Ishikawa (cell line): ENCODE results near the gene ZNF385D.

Source experiments
- CEBPB ChIP-seq: IDR thresholded peaks from 2 replicates; pipeline ENCODE4 v1.6.1; 2012
- CREB1 ChIP-seq: IDR thresholded peaks from 2 replicates; pipeline ENCODE4 v1.6.1; 2012; ENCODE audit warnings: low read depth
- EGR1 ChIP-seq: IDR thresholded peaks from 2 replicates; pipeline ENCODE4 v1.6.1; 2012
- EP300 ChIP-seq: IDR thresholded peaks from 2 replicates; pipeline ENCODE4 v1.6.1; 2012; ENCODE audit warnings: borderline replicate concordance
- FOXM1 ChIP-seq: IDR thresholded peaks from 2 replicates; pipeline ENCODE4 v1.6.1; 2012; ENCODE audit warnings: low read depth, borderline replicate concordance
- NFIC ChIP-seq: IDR thresholded peaks from 2 replicates; pipeline ENCODE4 v1.6.1; 2012
- RAD21 ChIP-seq: IDR thresholded peaks from 2 replicates; pipeline ENCODE4 v1.6.1; 2012; ENCODE audit warnings: low read depth
- TAF1 ChIP-seq: IDR thresholded peaks from 2 replicates; pipeline ENCODE4 v1.6.1; 2012; ENCODE audit warnings: low read depth, mild to moderate bottlenecking
- TCF12 ChIP-seq: IDR thresholded peaks from 2 replicates; pipeline ENCODE4 v1.6.1; 2012; ENCODE audit warnings: low read depth
- TEAD4 ChIP-seq: IDR thresholded peaks from 2 replicates; pipeline ENCODE4 v1.6.1; 2012
- YY1 ChIP-seq: IDR thresholded peaks from 2 replicates; pipeline ENCODE4 v1.6.1; 2012; ENCODE audit warnings: low read depth
- ZBTB7A ChIP-seq: IDR thresholded peaks from 2 replicates; pipeline ENCODE4 v1.6.1; 2012; ENCODE audit warnings: low read depth
- TF ChIP-seq, protein P1 (sequence below): IDR thresholded peaks from 2 replicates; pipeline ENCODE4 v1.6.1; 2012; ENCODE audit warnings: low read depth, mild to moderate bottlenecking
- TF ChIP-seq, protein P2 (sequence below): IDR thresholded peaks from 2 replicates; pipeline ENCODE4 v1.6.1; 2012
- TF ChIP-seq, protein P3 (sequence below): IDR thresholded peaks from 2 replicates; pipeline ENCODE4 v1.6.1; 2012

The ZNF385D gene

DNA sequence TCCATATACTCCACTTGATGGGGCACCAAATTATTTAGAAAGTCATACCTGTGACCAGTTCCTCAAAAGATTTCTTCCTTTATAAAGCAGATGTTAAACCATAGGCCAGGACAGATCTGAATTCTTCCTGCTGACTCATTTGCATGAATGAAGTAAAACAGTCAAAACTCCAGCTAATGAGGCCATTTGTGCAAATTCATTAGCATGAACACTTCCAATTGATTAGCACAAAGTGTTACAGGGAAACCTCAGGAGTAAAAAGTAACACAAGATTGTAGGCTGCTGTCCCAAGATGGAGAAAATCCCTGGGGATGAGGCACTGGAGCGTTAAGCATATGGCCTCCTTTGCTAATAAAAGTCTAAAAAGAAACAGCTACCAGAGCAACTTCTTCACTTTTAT lies 149.8 kb downstream of the ZNF385D start:
- no peak for TF ChIP-seq CREB1
- TF ChIP-seq, protein P1, sequence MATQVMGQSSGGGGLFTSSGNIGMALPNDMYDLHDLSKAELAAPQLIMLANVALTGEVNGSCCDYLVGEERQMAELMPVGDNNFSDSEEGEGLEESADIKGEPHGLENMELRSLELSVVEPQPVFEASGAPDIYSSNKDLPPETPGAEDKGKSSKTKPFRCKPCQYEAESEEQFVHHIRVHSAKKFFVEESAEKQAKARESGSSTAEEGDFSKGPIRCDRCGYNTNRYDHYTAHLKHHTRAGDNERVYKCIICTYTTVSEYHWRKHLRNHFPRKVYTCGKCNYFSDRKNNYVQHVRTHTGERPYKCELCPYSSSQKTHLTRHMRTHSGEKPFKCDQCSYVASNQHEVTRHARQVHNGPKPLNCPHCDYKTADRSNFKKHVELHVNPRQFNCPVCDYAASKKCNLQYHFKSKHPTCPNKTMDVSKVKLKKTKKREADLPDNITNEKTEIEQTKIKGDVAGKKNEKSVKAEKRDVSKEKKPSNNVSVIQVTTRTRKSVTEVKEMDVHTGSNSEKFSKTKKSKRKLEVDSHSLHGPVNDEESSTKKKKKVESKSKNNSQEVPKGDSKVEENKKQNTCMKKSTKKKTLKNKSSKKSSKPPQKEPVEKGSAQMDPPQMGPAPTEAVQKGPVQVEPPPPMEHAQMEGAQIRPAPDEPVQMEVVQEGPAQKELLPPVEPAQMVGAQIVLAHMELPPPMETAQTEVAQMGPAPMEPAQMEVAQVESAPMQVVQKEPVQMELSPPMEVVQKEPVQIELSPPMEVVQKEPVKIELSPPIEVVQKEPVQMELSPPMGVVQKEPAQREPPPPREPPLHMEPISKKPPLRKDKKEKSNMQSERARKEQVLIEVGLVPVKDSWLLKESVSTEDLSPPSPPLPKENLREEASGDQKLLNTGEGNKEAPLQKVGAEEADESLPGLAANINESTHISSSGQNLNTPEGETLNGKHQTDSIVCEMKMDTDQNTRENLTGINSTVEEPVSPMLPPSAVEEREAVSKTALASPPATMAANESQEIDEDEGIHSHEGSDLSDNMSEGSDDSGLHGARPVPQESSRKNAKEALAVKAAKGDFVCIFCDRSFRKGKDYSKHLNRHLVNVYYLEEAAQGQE: no peak
- TF ChIP-seq TCF12: no peak
- TF ChIP-seq CEBPB: no peak
- TF ChIP-seq YY1: no peak
- no peak for TF ChIP-seq FOXM1
- TF ChIP-seq TEAD4: no peak
- no peak for TF ChIP-seq TAF1

DNA sequence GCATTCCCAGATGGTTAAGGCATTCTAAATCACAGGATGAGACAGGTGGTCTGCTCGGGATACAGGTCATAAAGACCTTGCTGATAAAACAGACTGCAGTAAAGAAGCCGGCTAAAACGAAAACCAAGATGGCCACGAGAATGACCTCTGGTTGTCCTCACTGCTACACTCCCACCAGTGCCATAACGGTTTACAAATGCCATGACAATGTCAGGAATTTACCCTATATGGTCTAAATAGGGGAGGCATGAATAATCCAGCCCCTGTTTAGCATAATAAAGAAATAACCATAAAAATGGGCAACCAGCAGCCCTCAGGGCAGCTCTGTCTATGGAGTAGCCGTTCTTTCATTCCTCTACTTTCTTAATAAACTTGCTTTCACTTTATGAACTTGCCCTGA lies 151.1 kb downstream of the ZNF385D start:
- TF ChIP-seq EGR1 (no peak), CEBPB (no peak), EP300 (no peak), FOXM1 (no peak), TEAD4 (no peak)
- TF ChIP-seq, protein P2, sequence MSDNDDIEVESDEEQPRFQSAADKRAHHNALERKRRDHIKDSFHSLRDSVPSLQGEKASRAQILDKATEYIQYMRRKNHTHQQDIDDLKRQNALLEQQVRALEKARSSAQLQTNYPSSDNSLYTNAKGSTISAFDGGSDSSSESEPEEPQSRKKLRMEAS: no peak
- TF ChIP-seq, protein P3, sequence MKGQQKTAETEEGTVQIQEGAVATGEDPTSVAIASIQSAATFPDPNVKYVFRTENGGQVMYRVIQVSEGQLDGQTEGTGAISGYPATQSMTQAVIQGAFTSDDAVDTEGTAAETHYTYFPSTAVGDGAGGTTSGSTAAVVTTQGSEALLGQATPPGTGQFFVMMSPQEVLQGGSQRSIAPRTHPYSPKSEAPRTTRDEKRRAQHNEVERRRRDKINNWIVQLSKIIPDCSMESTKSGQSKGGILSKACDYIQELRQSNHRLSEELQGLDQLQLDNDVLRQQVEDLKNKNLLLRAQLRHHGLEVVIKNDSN: no peak

DNA sequence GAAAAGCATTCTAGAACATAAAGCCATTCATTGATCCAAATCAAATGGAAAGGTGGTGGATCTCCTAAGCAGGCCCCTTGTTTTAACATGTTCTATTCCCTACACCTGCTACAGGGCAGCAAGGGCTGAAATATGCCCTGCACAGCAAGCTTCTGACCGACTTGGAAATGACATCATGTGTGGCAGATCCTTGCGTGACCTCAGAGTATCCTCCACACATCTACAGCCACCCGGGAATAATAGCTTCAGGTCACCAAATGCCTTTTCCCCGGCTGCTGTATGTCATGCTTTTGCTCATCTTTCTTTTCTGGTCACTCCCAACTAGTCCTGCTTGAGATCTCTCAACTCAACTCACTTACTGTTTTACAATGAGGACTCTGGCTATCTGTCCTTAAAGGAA lies 158.2 kb downstream of the ZNF385D start:
- TF ChIP-seq EP300: no peak

DNA sequence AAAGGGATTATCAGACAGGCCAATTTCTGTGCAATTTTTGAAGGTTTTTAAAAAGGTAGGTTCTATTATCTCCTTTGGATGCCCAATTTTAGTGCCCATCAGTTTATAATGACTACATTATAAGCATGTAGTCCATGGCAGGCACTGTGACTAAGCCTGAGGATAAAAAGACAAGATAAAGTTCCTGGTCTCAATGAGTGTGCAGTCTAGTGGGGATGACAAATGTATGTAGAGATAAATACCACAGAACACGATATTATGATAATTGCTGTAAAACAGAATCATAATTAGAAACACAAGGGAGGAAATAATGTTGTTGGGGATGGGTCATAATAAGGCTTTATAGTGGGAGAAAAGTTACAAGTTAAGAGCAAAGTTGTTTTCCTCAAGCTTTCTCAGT lies 163.1 kb downstream of the ZNF385D start:
- TF ChIP-seq EGR1 (no peak), CREB1 (no peak)
- TF ChIP-seq, protein P1: no peak

DNA sequence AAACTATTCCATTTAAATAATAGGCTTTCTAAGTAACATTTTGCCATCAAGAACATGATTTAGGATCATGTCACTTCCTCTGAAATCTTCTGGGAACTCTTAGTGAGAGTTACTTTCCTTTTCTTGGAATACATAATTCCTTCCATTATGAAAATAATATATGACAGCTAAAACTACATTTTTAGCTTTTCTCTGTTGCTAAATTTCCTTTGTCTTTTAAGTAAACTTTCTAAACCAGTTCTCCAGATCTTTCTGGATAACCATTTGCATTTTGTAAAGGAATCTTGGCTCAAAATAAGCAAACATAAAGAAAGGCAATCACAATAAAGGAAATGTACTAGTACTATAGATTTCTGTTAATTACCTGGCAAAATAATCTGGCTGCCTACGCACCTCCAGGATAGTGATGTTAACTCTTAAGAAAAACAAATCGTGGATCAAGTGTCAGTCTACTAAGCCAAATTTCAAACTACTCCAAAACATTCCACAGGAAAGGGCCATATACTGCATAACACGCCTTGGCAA lies 165.7 kb downstream of the ZNF385D start:
- TF ChIP-seq, protein P3: no peak
- no peak for TF ChIP-seq NFIC
- TF ChIP-seq TAF1: no peak
- no peak for TF ChIP-seq EGR1
- no peak for TF ChIP-seq CEBPB
- TF ChIP-seq ZBTB7A: no peak
- TF ChIP-seq, protein P2: no peak
- TF ChIP-seq, protein P1: no peak
- no peak for TF ChIP-seq CREB1
- TF ChIP-seq EP300: no peak
- no peak for TF ChIP-seq TCF12
- TF ChIP-seq FOXM1: no peak
- no peak for TF ChIP-seq TEAD4
- TF ChIP-seq RAD21: no peak

DNA sequence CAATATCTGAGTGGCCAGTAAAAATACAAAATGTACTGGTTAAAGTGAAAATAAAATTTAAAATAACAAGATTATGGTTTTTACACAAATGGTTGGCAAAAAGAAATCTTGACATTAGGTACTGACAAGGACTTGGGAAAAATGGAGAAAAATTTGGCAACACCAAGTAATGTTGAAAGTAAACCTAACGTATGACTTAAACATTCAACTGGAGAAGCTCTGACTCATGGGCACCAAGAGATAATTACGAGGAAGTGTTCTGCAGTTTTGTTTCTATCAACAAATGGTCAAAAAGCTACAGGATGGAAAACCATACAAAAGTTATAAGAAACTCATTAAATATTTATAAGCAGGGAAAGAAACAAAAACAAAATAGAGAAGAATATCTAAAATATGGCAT lies 177.7 kb downstream of the ZNF385D start:
- TF ChIP-seq CREB1 (no peak), EP300 (no peak), ZBTB7A (no peak), YY1 (no peak), TCF12 (no peak), EGR1 (no peak), TEAD4 (no peak), CEBPB (no peak), NFIC (no peak), RAD21 (no peak), TAF1 (no peak)
- TF ChIP-seq, protein P2: no peak
- TF ChIP-seq, protein P3: no peak
- TF ChIP-seq, protein P1: no peak
